ENCODE results near the gene DSCAML1.

DNA sequence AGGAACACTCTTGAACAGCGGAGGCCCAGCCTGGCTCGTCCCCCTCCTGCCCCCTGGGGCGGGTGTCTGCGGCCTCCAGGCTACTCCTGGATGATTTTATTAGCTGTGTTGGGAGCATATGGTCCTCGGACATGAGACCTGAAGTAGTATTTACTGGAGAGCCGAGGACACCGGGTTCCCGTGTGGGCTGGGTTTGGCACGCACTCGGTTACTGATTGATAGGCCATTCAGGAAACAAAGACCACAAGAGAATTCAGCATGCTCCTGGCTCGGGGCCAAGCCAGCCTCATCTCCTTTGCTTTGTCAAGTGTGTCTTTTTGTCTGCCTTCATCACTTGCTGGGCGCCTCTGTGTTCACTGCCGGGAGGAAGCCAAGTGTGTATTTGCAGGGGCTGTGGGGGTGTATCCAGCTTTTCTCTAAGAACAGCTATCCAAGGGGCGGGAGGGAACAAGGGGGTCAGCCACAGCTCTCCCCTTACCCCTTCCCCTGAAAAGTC, 17.8 kb upstream of the DSCAML1 start:
- no peak for TF ChIP-seq CTCF (IDR thresholded peaks at IDR 0.05; ENCODE audit: insufficient read depth, low read depth, low read length)
- TF ChIP-seq EZH2 (IDR thresholded peaks at IDR 0.05; ENCODE audit: insufficient read depth, low read length), result no peak
